Ascending aorta (tissue), 2 donors: ENCODE results near the gene GPATCH11. TPM values are rescaled to one million over a fixed set of nuclear protein-coding genes. Genes with fewer than 3 reads are reported as not detected.

Experiments
- DNase-seq, 2 donors: peaks; one replicate each; pipeline ENCODE4 v3.0.0-alpha.2; 2019; ENCODE audit warnings: low spot score in 2 of 2
- H3K27ac ChIP-seq, 2 donors: fragments of 200-600 bp; sonication (generic); one replicate each; pipeline ENCODE4 v1.5.1; 2016 to 2017; ENCODE audit warnings: mild to moderate bottlenecking in 1 of 2
- H3K27me3 ChIP-seq: fragments of 200-600 bp; sonication (generic); one replicate; pipeline ENCODE4 v1.5.1; 2017
- H3K36me3 ChIP-seq, 2 donors: fragments of 200-600 bp; sonication (generic); one replicate each; pipeline ENCODE4 v1.5.1; 2016
- H3K4me1 ChIP-seq, 2 donors: fragments of 200-600 bp; sonication (generic); one replicate each; pipeline ENCODE4 v1.5.1; 2016 to 2017; ENCODE audit warnings: mild to moderate bottlenecking in 1 of 2
- H3K4me3 ChIP-seq, 2 donors: fragments of 200-600 bp; sonication (generic); one replicate each; pipeline ENCODE4 v1.5.1; 2016 to 2017; ENCODE audit warnings: mild to moderate bottlenecking in 1 of 2
- H3K9me3 ChIP-seq, 2 donors: fragments of 200-600 bp; sonication (generic); one replicate each; pipeline ENCODE4 v1.5.1; 2016
- intact Hi-C: fragments of 100-400 bp; cut with DNase I; formaldehyde crosslinking; loops from one replicate; pipeline ENCODE4 v1.15.1; 2023
- total RNA-seq: library from RNA; depleted of rRNA; stranded (reverse); fragments of >200 nt; gene quantifications from one replicate; pipeline ENCODE4 v1.1.0, GENCODE V29; 2016
- TF ChIP-seq, protein P1 (sequence below), 3 experiments: fragments of 200-600 bp in 2 of 3; fragments of 450-650 bp in 1 of 3; sonication (generic) in 2 of 3; IDR thresholded peaks; one replicate each; pipeline ENCODE4 v1.5.1; 2016 to 2019; ENCODE audit warnings: antibody characterized with exemption in 3 of 3, mild to moderate bottlenecking in 1 of 3, moderate library complexity in 1 of 3

GPATCH11 gene
- total RNA-seq, 1 donor from 2014 or later: 0.21 TPM

GRCh38 chr2:37148325-37148724 lies 64.0 kb downstream of the GPATCH11 start:
- no peak for DNase-seq

More at GRCh38 chr2:37148325-37148724, 64.0 kb downstream of the GPATCH11 start:
- H3K4me3 ChIP-seq: no peak overlapping the region
- TF ChIP-seq, protein P1, sequence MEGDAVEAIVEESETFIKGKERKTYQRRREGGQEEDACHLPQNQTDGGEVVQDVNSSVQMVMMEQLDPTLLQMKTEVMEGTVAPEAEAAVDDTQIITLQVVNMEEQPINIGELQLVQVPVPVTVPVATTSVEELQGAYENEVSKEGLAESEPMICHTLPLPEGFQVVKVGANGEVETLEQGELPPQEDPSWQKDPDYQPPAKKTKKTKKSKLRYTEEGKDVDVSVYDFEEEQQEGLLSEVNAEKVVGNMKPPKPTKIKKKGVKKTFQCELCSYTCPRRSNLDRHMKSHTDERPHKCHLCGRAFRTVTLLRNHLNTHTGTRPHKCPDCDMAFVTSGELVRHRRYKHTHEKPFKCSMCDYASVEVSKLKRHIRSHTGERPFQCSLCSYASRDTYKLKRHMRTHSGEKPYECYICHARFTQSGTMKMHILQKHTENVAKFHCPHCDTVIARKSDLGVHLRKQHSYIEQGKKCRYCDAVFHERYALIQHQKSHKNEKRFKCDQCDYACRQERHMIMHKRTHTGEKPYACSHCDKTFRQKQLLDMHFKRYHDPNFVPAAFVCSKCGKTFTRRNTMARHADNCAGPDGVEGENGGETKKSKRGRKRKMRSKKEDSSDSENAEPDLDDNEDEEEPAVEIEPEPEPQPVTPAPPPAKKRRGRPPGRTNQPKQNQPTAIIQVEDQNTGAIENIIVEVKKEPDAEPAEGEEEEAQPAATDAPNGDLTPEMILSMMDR (IDR thresholded peaks at IDR 0.05): no peak
- H3K4me1 ChIP-seq: peaks cover 0 to 3% of the 10 kb centered on the region in 2 donors
- no peaks in the 10 kb centered on the region for H3K9me3 ChIP-seq
- intact Hi-C loops: no loop called here
- H3K36me3 ChIP-seq: peaks cover 36 to 45% of the 10 kb centered on the region in 2 donors
- H3K27ac ChIP-seq: no peak overlapping the region
- no peaks in the 10 kb centered on the region for H3K27me3 ChIP-seq

Other genes starting within 250 kb of the GPATCH11 start
- 4.3 TPM for gene STRN, start 118.0 kb upstream of the GPATCH11 start, total RNA-seq
- 10.6 TPM for gene HEATR5B, start 146 bp upstream of the GPATCH11 start, total RNA-seq
- 10.6 TPM for gene EIF2AK2, start 72.5 kb downstream of the GPATCH11 start, total RNA-seq
- gene SULT6B1, start 104.2 kb downstream of the GPATCH11 start, total RNA-seq: not detected
- gene CEBPZOS, start 112.0 kb downstream of the GPATCH11 start, total RNA-seq: 2.9 TPM
- gene CEBPZ, start 147.1 kb downstream of the GPATCH11 start, total RNA-seq: 20.2 TPM
- 3.8 TPM for gene NDUFAF7, start 147.1 kb downstream of the GPATCH11 start, total RNA-seq
- 14.0 TPM for gene PRKD3, start 240.3 kb downstream of the GPATCH11 start, total RNA-seq